Endothelial cell of umbilical vein (primary cell): Measurements from ENCODE around the gene DCLK1.

ENCODE experiments used
- EZH2 ChIP-seq: IDR thresholded peaks from 2 replicates; pipeline ENCODE4 v1.6.1; 2012; ENCODE audit warnings: borderline replicate concordance, low read depth, mild to moderate bottlenecking, moderate library complexity, low read length, inconsistent platforms; ENCODE audit not compliant: severe bottlenecking
- GATA2 ChIP-seq: IDR thresholded peaks from 2 replicates; pipeline ENCODE4 v1.7.0; 2011; ENCODE audit warnings: low read depth, mild to moderate bottlenecking, moderate library complexity, mixed read lengths, low read length; ENCODE audit not compliant: insufficient read length, insufficient read depth
- POLR2AphosphoS5 ChIP-seq: IDR thresholded peaks from 2 replicates; pipeline ENCODE4 v1.6.1; 2012; ENCODE audit warnings: low read depth, mild to moderate bottlenecking, control low read depth, low read length, moderate library complexity; ENCODE audit not compliant: insufficient read depth
- TF ChIP-seq, protein P1 (sequence below), 2 donors: IDR thresholded peaks; 1 replicate in 1 of 2; 2 replicates in 1 of 2; pipeline ENCODE4 v1.5.1; 2011; ENCODE audit warnings: low read length in 2 of 2, mild to moderate bottlenecking in 2 of 2, moderate library complexity in 2 of 2, control low read depth in 1 of 2, inconsistent platforms in 1 of 2, low read depth in 1 of 2; ENCODE audit not compliant: insufficient read depth in 1 of 2; ENCODE audit errors: extremely low read depth in 1 of 2

DNA sequence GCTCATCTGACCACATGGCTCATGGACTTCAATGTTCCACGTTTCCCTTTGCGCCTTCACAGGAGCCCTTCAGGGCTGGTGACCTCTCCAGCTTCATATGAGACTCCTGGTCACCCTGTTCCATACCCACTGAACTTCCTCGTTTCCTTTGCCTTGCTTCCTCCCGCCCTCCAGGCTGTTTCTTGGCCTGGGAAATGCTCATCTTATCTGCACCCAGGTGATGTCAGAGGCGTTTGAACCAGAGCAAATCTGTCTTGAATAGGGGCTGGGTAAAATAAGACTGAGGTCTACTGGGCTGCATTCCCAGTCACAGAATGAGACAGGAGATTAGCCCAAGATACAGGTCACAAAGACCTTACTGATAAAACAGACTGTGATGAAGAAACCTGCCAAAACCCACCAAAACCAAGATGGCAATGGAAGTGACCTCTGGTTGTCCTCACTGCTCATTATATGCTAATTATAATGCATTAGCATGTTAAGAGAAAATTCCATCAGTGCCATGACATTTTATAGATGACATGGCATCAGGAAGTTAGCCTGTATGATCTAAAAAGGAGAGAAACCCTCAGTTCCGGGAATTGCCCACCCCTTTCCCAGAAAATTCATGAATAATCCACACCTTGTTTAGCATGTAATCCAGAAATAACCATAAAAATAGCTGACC, 102.7 kb downstream of the DCLK1 start:
- TF ChIP-seq, protein P1, sequence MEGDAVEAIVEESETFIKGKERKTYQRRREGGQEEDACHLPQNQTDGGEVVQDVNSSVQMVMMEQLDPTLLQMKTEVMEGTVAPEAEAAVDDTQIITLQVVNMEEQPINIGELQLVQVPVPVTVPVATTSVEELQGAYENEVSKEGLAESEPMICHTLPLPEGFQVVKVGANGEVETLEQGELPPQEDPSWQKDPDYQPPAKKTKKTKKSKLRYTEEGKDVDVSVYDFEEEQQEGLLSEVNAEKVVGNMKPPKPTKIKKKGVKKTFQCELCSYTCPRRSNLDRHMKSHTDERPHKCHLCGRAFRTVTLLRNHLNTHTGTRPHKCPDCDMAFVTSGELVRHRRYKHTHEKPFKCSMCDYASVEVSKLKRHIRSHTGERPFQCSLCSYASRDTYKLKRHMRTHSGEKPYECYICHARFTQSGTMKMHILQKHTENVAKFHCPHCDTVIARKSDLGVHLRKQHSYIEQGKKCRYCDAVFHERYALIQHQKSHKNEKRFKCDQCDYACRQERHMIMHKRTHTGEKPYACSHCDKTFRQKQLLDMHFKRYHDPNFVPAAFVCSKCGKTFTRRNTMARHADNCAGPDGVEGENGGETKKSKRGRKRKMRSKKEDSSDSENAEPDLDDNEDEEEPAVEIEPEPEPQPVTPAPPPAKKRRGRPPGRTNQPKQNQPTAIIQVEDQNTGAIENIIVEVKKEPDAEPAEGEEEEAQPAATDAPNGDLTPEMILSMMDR (IDR thresholded peaks at IDR 0.05; ENCODE audit: extremely low read depth in 1 of 2, insufficient read depth in 1 of 2, low read depth in 1 of 2, low read length in 2 of 2) = no peak
- TF ChIP-seq GATA2 (no peak), POLR2AphosphoS5 (no peak), EZH2 (no peak)
